Measurements from ENCODE around the gene SRD5A1. TPM values are rescaled to one million over a fixed set of nuclear protein-coding genes. Genes with fewer than 3 reads are reported as not detected.

Gene SRD5A1
- total and polyA plus RNA-seq, 8 donors = 10.0 to 14.5 (median 12.5) TPM

DNA sequence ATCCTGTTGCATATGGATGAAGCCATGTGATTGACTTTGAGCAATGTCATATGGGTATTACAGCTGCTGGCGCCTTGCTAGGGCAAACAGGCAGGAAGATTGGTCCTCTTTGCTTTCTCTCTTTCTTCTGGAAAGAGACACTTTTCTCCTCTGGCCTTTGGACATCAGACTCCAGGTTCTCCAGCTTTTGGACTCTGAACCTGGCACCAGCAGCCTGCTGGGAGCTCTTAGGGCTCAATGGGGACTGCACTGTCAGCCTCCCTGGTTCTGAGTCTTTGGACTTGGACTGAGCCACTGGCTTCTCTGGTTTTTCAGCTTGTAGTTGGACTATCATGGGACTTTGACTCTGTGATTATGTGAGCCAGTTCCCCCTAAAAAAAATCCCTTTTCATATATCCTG is 45.1 kb downstream of the SRD5A1 start:
- Histone ChIP-seq H3K27me3 (no peaks in the 10 kb centered on the region), H3K36me3 (no peaks in the 10 kb centered on the region), H3K27ac (no peak overlapping the region), H3K9me3 (no peaks in the 10 kb centered on the region), H3K4me1 (no peaks in the 10 kb centered on the region), H3K4me3 (no peak overlapping the region)
- DNase-seq = no peak
- no peak for ATAC-seq
- intact Hi-C loops (cut with DNase I) = no loop called here
- no peak for TF ChIP-seq CTCF (IDR thresholded peaks at IDR 0.05)

GRCh38 chr5:6680922-6681321 is 47.7 kb downstream of the SRD5A1 start:
- no peaks in the 10 kb centered on the region for H3K36me3 ChIP-seq
- no peak for TF ChIP-seq CTCF (IDR thresholded peaks at IDR 0.05)
- no peak overlapping the region for H3K4me3 ChIP-seq
- no peak for ATAC-seq
- no peak overlapping the region for H3K27ac ChIP-seq
- intact Hi-C loops (cut with DNase I) = no loop called here
- no peak for DNase-seq
- H3K9me3 ChIP-seq = no peaks in the 10 kb centered on the region
- no peaks in the 10 kb centered on the region for H3K4me1 ChIP-seq
- H3K27me3 ChIP-seq = peaks cover 0 to 14% of the 10 kb centered on the region in 2 donors

DNA sequence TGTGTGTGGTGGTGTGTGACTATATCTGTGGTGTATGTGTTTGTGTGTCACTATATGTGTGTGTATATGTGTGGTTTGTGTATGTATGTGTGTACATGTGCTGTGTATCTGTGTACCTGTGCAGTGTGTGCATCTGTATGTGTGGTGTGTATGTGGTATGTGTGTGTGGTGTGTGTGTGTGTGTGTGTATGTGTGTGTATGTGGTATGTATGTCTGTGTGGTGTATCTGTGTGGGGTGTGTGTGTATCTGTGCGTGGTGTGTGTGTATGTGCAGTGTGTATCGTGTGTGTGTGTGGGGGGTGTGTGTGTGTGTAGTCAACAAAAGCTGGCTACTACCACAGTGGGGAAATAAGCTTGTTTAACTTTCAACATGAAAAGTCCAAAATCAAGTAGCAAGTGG is 48.4 kb downstream of the SRD5A1 start:
- intact Hi-C loops (cut with DNase I) = no loop called here
- Histone ChIP-seq H3K9me3 (no peaks in the 10 kb centered on the region), H3K4me3 (no peak overlapping the region), H3K27ac (no peak overlapping the region), H3K4me1 (no peaks in the 10 kb centered on the region), H3K27me3 (peaks cover 0 to 21% of the 10 kb centered on the region in 2 donors), H3K36me3 (no peaks in the 10 kb centered on the region)
- no peak for TF ChIP-seq CTCF (IDR thresholded peaks at IDR 0.05)
- DNase-seq = no peak
- ATAC-seq = no peak

DNA sequence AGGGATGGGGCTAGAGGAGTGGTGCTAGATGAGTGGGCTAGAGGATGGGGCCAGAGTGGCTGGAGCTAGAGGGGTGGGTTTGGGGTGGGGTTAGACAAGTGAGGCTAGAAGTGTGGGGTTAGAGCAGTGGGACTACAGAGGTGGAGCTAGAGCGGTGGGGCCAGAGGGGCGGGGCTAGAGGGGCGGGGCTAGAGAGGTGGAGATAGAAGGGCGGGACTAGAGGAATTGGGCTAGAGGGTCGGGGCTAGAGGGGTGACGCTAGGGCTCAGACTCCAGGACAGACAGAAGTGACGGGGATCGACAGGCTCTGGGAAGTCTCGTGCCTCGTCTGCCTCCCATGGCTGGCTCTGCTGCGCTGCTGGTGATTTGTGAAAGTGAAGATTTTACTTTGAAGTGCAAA is 49.0 kb downstream of the SRD5A1 start:
- Histone ChIP-seq H3K36me3 (no peaks in the 10 kb centered on the region), H3K4me3 (no peak overlapping the region), H3K27ac (no peak overlapping the region), H3K4me1 (no peaks in the 10 kb centered on the region), H3K27me3 (peaks cover 0 to 27% of the 10 kb centered on the region in 2 donors), H3K9me3 (no peaks in the 10 kb centered on the region)
- no peak for TF ChIP-seq CTCF (IDR thresholded peaks at IDR 0.05)
- no peak for ATAC-seq
- no peak for DNase-seq
- intact Hi-C loops (cut with DNase I) = no loop called here

GRCh38 chr5:6683241-6683640 is 50.0 kb downstream of the SRD5A1 start:
- H3K27ac ChIP-seq = no peak overlapping the region
- no peak for TF ChIP-seq CTCF (IDR thresholded peaks at IDR 0.05)
- no peaks in the 10 kb centered on the region for H3K4me1 ChIP-seq
- DNase-seq = no peak
- ATAC-seq = no peak
- H3K4me3 ChIP-seq = no peak overlapping the region
- intact Hi-C loops (cut with DNase I) = no loop called here
- no peaks in the 10 kb centered on the region for H3K9me3 ChIP-seq
- no peaks in the 10 kb centered on the region for H3K36me3 ChIP-seq
- H3K27me3 ChIP-seq = peaks cover 0 to 36% of the 10 kb centered on the region in 2 donors
